Parathyroid adenoma (tissue), 2 donors: ENCODE data around the gene GPSM1.

ENCODE experiments used
- H2AFZ ChIP-seq: fragments of 300-600 bp; sonication (generic); one replicate; pipeline ENCODE4 v1.7.0; 2017; ENCODE audit warnings: antibody characterized with exemption, mild to moderate bottlenecking
- H3K27ac ChIP-seq: fragments of 300-600 bp; sonication (generic); one replicate; pipeline ENCODE4 v1.7.0; 2017
- H3K27me3 ChIP-seq: fragments of 300-600 bp; sonication (generic); one replicate; pipeline ENCODE4 v1.7.0; 2017; ENCODE audit warnings: low read length; ENCODE audit not compliant: control insufficient read depth, insufficient read depth
- H3K36me3 ChIP-seq: fragments of 300-600 bp; sonication (generic); one replicate; pipeline ENCODE4 v1.7.0; 2017; ENCODE audit warnings: low read length; ENCODE audit not compliant: control insufficient read depth, insufficient read depth
- H3K4me1 ChIP-seq: fragments of 300-600 bp; sonication (generic); one replicate; pipeline ENCODE4 v1.7.0; 2017; ENCODE audit warnings: control low read depth
- H3K4me2 ChIP-seq: fragments of 300-600 bp; sonication (generic); one replicate; pipeline ENCODE4 v1.7.0; 2017; ENCODE audit warnings: low read length
- H3K4me3 ChIP-seq: fragments of 300-600 bp; sonication (generic); one replicate; pipeline ENCODE4 v1.7.0; 2017; ENCODE audit warnings: low read depth, low read length
- H3K79me2 ChIP-seq: fragments of 300-600 bp; sonication (generic); one replicate; pipeline ENCODE4 v1.7.0; 2017; ENCODE audit warnings: control low read depth
- H3K9ac ChIP-seq: fragments of 300-600 bp; sonication (generic); one replicate; pipeline ENCODE4 v1.7.0; 2017; ENCODE audit warnings: mild to moderate bottlenecking
- H3K9me3 ChIP-seq: fragments of 300-600 bp; sonication (generic); one replicate; pipeline ENCODE4 v1.7.0; 2017; ENCODE audit warnings: low read length; ENCODE audit not compliant: control insufficient read depth
- TF ChIP-seq, protein P1 (sequence below): fragments of 300-600 bp; sonication (generic); IDR thresholded peaks from one replicate; pipeline ENCODE4 v1.7.0; 2017; ENCODE audit warnings: antibody characterized with exemption, mild to moderate bottlenecking
- donor health status: primary hyperparathyroidism.

The GPSM1 gene

DNA sequence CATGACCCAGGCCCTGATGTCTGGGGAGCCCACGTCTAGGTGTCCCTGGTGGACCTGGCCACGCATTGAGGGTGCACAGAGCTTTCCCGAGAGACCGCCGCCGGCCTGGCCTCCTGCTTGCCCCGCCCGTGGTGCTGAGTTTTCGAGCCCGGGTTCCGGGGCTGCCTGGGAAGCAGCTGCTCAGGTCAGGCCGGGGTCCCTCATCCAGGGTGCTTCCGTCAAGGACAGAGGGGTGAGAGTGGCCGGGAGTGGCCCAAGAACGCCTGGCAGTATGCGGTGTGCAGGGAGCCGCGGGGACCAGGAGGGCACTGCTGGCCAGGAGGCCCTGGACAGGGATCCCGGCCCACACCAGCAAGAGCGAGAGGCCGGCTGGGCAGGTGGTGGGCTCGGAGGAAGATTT, 43.0 kb upstream of the GPSM1 start:
- H3K4me3 ChIP-seq: no peak overlapping the region
- H3K4me2 ChIP-seq: no peak overlapping the region
- no peak overlapping the region for H3K27ac ChIP-seq
- TF ChIP-seq, protein P1, sequence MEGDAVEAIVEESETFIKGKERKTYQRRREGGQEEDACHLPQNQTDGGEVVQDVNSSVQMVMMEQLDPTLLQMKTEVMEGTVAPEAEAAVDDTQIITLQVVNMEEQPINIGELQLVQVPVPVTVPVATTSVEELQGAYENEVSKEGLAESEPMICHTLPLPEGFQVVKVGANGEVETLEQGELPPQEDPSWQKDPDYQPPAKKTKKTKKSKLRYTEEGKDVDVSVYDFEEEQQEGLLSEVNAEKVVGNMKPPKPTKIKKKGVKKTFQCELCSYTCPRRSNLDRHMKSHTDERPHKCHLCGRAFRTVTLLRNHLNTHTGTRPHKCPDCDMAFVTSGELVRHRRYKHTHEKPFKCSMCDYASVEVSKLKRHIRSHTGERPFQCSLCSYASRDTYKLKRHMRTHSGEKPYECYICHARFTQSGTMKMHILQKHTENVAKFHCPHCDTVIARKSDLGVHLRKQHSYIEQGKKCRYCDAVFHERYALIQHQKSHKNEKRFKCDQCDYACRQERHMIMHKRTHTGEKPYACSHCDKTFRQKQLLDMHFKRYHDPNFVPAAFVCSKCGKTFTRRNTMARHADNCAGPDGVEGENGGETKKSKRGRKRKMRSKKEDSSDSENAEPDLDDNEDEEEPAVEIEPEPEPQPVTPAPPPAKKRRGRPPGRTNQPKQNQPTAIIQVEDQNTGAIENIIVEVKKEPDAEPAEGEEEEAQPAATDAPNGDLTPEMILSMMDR: no peak
- no peaks in the 10 kb centered on the region for H3K27me3 ChIP-seq
- H2AFZ ChIP-seq: no peak overlapping the region
- H3K4me1 ChIP-seq: peaks cover 6% of the 10 kb centered on the region
- H3K9ac ChIP-seq: no peak overlapping the region
- H3K36me3 ChIP-seq: no peaks in the 10 kb centered on the region
- no peaks in the 10 kb centered on the region for H3K79me2 ChIP-seq
- H3K9me3 ChIP-seq: no peaks in the 10 kb centered on the region

DNA sequence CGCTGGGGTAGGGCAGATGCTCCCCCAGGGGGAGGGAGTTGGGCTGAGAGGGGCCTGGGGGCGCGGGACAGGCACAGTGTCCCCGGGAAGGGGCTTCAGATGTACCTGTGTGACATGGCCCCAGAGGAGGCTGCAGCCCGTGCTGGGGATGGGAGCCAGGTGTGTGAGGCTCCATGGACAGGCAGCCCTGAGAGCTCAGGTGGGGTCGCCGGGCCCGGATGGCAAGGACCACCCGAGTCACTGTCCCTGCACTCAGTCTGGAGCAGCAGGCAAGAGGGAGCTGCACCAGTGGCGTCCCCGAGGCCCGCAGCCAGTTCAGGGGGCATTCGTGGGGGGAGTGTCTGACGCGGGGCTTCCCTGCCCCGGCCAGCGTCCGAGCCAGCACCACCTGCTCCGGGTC, 42.4 kb upstream of the GPSM1 start:
- Histone ChIP-seq H2AFZ (no peak overlapping the region), H3K9me3 (no peaks in the 10 kb centered on the region), H3K9ac (no peak overlapping the region), H3K27me3 (no peaks in the 10 kb centered on the region), H3K36me3 (no peaks in the 10 kb centered on the region), H3K4me2 (no peak overlapping the region), H3K27ac (no peak overlapping the region), H3K4me3 (no peak overlapping the region), H3K79me2 (no peaks in the 10 kb centered on the region), H3K4me1 (peaks cover 6% of the 10 kb centered on the region)
- TF ChIP-seq, protein P1: no peak

DNA sequence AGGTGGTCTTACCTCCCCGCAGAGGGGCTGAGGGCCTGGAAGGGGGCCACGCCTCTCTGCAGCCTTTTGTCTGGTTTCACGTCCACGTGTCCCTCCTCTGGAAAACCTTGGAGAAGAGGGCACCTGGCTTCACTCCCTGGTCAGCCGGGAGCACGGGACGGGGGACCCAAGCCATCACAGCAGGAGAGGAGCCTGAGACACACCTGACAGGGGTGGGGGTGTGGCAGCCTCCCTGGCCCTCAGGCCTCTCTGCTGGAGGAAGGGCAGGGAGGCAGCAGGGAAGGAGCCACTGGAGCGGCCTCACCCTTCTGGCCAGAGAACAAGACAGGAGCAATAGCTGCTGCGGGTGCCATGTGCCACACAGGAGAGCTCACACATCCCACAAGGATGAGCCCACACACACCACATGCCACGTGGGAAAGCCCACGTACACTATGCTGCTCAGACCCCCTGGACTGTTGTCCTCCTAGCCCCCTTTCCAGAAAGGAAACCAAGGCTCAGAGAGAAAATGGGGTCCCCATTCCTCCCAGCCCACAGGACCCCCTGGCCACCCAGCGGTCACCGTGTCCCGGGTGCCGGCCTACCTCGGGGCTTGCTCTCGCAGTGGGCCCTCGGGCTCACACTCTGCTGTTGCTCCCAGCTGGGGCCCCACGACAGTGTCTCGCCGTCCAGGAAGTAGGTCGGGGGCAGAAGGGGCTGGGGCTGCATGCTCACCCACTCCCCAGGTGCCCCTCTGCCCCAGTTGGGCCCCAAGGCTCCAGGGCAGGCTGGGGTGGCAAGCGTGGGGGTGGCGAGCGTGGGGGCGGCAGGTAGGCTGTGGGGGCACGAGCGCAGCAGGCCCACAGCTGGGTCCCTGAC, 41.6 kb upstream of the GPSM1 start:
- TF ChIP-seq, protein P1: no peak
- no peaks in the 10 kb centered on the region for H3K27me3 ChIP-seq
- H3K4me1 ChIP-seq: peaks cover 6% of the 10 kb centered on the region
- no peaks in the 10 kb centered on the region for H3K79me2 ChIP-seq
- no peak overlapping the region for H3K4me3 ChIP-seq
- no peak overlapping the region for H3K4me2 ChIP-seq
- H2AFZ ChIP-seq: no peak overlapping the region
- no peaks in the 10 kb centered on the region for H3K9me3 ChIP-seq
- no peak overlapping the region for H3K9ac ChIP-seq
- H3K27ac ChIP-seq: no peak overlapping the region
- H3K36me3 ChIP-seq: no peaks in the 10 kb centered on the region

DNA sequence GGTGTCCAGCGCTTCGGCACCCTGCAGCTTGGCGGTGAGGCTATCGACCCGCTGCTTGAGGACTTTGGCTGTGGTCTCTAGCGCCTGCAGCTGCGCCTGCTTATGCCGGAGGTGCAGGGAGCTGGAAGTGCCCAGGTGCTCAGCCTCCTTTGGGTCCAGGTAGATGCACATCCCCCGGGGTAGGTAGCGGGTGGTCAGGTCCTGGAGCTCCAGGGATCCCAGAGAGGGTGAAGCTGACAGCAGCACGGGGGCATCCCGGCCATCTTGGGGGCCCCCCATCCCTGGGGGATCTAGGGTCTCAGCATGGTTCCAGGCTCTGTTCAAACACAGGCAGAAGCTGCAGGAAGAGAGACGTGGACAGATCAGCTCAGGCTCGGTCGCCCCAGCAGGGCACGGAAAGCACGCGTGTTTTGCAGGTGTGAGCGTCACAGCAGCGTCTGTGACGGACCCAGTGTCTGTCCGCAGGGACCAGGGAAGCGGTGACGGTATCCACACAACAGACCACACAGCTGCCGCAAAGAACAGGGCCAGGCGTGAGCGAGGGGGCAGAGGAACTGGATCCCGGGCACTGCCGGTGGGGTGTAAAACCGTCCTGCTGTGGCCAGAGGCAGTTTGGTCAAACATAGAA, 40.9 kb upstream of the GPSM1 start:
- H3K27me3 ChIP-seq: no peaks in the 10 kb centered on the region
- peaks cover 6% of the 10 kb centered on the region for H3K4me1 ChIP-seq
- TF ChIP-seq, protein P1: no peak
- H2AFZ ChIP-seq: no peak overlapping the region
- H3K4me2 ChIP-seq: no peak overlapping the region
- no peak overlapping the region for H3K27ac ChIP-seq
- H3K79me2 ChIP-seq: no peaks in the 10 kb centered on the region
- H3K9me3 ChIP-seq: no peaks in the 10 kb centered on the region
- no peaks in the 10 kb centered on the region for H3K36me3 ChIP-seq
- H3K4me3 ChIP-seq: no peak overlapping the region
- no peak overlapping the region for H3K9ac ChIP-seq
